Central memory CD4-positive, alpha-beta T cell (primary cell): ENCODE measurements around the gene KRT27.
"Not testable (repeated sequence)": the region's sequence is repeated elsewhere in the genome, so short reads cannot be mapped to it uniquely, and the experiment has no call there.

ENCODE experiments used
- DNase-seq: peaks from one replicate; pipeline ENCODE4 v3.0.0; 2022

The KRT27 gene

DNA sequence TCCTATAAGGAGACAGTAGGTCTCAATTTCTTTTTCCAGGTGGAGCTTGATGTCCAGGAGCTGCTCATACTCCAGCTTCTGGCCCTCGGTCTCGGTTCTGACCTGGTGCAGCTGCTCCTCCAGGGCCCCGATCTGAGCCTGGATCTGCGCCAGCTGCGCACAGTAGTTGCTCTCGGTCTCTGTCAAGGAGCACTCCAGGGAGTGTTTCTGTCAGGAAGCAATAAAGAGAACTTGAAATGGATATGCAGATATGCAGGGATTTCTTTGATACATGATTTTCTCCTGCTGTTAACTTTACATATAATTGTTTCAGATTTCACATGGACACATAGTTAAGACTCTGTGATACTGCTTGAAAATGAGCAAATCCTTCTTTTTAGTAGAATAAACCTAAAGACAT lies 32.0 kb downstream of the KRT27 start:
- no peak for DNase-seq

DNA sequence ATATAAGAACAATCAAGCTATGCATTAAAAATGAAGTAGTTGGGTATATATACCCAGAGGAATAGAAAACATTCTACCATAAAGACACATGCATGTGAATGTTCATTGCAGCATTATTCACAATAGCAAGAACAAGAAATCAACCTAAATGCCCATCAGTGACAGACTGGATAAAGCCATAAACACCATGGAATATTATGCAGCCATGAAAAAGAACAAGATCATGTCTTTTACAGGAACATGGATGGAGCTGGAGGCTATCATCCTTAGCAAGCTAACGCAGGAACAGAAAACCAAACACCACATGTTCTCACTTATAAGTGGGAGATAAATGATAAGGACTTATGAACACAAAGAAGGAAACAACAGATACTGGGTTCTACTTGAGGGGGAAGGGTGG lies 33.7 kb downstream of the KRT27 start:
- not testable (repeated sequence) for DNase-seq

DNA sequence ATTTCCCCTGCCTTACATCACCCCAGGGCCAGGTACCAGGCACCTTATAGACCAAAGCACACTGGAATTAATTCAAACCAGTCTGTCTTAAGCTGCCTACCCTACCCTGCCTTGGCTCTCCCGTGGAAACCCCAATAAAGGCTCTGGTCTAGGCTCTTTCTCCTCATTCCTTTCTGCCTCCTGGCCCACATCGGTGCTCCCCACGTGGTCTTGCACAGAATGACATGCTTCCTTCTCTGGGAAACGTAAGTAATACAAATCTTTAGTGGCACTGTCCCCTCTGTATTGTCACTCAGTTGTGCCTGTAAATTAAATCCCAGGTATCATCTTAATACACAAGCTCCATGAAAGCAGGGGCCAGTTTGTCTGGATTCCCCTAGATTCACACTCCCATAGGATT lies 43.8 kb downstream of the KRT27 start:
- no peak for DNase-seq

DNA sequence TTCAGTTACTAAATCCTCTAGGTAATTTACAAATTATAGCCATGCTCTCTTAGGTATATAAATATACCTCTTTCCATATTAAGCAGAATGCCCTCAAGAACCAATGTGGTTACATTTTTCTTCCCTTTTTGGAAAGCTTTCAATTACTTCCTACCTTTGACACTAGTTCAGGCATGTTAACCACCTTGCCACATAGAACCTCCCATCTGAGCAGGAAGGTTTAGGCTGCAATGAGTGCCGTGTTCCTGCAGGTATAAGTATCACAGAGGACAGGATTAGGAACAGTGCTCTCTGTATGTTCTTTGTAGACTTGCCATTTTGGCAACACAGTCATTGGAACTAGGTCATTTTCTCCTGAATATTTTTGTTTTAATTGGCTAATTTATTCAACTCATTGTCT lies 47.3 kb downstream of the KRT27 start:
- no peak for DNase-seq

DNA sequence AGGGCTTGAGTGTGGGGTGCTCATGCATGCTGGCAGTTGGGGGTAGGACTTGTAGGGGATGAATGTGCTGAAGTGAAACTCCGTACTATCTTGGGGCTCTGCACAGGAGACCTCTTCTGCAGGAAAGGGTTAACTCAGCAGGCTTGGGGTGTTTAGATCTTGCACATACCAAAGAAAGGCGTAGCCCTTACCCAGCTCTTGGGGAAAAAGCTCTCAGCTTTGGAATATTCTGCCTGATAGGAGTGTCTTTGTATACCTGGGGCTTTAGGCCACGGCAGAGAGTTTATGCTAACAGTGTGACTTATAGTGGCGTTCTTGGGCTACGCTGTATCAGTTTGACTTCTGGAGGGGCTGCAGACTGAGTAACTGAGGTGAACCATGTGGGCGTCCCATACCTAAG lies 48.3 kb downstream of the KRT27 start:
- DNase-seq, result no peak

DNA sequence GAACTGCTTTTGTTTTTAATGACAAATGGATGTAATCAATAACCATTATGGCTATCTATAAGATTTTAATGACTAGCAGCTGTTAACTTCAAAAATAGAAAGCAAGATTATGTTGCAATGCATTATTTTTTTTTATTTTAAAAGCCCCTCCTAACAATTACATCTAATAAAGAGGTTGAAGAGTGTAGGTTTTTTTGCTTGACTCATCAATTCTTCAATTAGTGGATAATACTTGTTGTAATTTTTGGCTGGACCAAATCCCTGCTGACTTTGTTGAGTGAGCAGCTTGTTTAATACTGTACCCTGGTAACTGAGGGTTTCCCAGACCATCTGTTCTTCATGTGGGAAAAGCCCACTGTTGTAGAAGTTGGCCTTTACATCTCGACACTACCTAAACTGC lies 51.4 kb downstream of the KRT27 start:
- DNase-seq, result no peak

DNA sequence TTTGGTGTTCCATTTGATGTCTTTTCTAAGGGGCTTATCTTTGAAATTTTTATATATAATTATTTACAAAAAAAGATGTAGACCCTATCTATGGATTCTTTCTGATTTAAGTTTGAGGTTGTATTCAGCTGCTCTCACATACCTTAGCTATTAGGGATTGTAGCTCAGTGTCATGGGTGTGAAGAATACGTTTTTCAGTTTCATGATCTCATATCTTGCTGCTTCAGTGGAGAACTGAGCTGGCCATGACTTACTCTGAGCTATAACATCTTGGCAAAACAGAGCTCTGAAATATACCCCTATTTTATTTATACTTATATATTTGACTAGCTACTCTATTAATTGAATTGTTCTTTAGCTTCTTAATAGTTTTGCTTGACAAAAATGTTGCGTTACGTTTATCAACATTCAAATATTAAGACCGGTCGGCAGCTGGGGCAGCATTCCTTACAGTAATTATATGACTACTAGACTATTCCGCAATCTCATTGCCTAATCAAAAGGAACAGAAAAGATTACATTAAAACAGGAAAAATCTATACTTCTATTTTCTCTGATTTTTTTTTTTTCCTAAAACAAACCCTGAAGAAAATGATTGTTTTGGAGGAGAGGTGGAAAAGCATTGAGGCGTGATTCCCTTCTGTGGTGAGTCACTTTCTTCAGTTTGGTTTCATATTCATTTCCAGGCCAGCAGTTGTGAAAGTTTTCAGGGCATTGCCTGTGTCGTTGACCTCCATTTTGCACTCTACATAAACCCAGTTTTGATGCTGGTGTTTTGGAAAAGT lies 54.7 kb downstream of the KRT27 start:
- DNase-seq, result no peak

DNA sequence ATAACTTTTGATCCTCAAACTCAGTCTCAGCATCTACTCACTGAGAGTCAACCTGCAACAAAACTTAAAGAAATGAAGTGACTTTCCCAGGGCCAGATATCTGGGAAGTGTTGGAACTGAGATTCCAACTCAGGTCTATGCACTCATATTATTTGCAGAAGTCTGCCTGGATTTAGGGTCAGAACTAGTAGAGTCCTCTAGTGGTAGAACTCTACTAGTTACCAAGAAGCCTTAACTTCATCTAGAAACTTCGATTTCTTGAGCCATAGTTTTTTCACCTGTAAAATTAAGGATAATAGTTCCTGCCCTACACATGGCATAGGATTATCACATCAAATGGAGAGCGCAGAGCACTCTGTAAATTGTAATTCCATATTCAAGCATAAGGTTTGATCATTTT lies 55.4 kb downstream of the KRT27 start:
- no peak for DNase-seq
